T-helper 17 cell (primary cell): ENCODE measurements around the gene EIF4A2. TPM values are rescaled to one million over a fixed set of nuclear protein-coding genes. Genes with fewer than 3 reads are reported as not detected.

Source experiments
- ATAC-seq: fragments of 150-1000 bp; cut with Tn5 transposase; 2 replicates; pipeline ENCODE4 v1.10.0; 2021; ENCODE audit warnings: mild to moderate bottlenecking, moderate library complexity
- DNase-seq, 3 donors: peaks; one replicate each; pipeline versions ENCODE4 v3.0.0 to v3.0.0-alpha.2; 2020 to 2021
- H3K9me3 ChIP-seq: one replicate; pipeline ENCODE4 v1.7.0; 2013; ENCODE audit warnings: low read length, mild to moderate bottlenecking; ENCODE audit not compliant: control insufficient read depth, poor library complexity, severe bottlenecking
- H3K27ac Mint-ChIP-seq: one replicate; pipeline ENCODE4 v1.8.0; 2022; ENCODE audit warnings: mild to moderate bottlenecking, moderate library complexity, mixed read lengths
- H3K27me3 Mint-ChIP-seq: one replicate; pipeline ENCODE4 v1.8.0; 2022; ENCODE audit warnings: mixed read lengths
- H3K36me3 Mint-ChIP-seq: one replicate; pipeline ENCODE4 v1.8.0; 2022; ENCODE audit warnings: low read depth, mixed read lengths
- H3K4me1 Mint-ChIP-seq: one replicate; pipeline ENCODE4 v1.8.0; 2022; ENCODE audit warnings: mild to moderate bottlenecking, mixed read lengths
- H3K4me3 Mint-ChIP-seq: one replicate; pipeline ENCODE4 v1.8.0; 2022; ENCODE audit warnings: mild to moderate bottlenecking, moderate library complexity, mixed read lengths
- total RNA-seq, 4 donors: library from RNA in 2 of 4; stranded (reverse) in 2 of 4; gene quantifications; one replicate each; pipeline ENCODE4 v1.2.3 and lab custom pipeline; 2022 to 2026

The EIF4A2 gene
- total RNA-seq, 2 donors from 2014 or later = 874 to 882 TPM

DNA sequence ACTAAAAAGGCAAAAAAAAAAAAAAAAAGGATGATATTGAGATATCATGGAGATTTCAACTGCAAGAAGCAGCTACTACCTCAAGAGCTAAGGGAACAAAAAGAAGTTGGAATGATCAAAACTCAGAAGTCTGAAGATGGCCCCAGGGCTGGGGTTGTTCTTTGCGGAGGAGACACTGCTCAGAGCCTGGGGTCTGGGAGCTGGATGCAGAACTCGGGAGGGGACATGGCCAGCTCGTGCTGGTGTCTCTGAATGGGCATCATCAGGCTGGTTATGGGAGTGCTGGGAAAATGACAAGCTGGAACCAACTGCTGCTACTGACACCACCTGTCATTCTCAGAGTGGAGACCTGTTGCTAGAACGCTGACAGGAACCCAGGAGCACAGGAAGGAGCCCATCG lies 45.0 kb downstream of the EIF4A2 start:
- Mint-ChIP-seq H3K27ac (no peak overlapping the region), H3K4me1 (peaks cover 18% of the 10 kb centered on the region), H3K27me3 (peaks cover 51% of the 10 kb centered on the region), H3K36me3 (no peaks in the 10 kb centered on the region), H3K4me3 (no peak overlapping the region)
- ATAC-seq (no peak), DNase-seq (no peak)
- H3K9me3 ChIP-seq = no peaks in the 10 kb centered on the region

DNA sequence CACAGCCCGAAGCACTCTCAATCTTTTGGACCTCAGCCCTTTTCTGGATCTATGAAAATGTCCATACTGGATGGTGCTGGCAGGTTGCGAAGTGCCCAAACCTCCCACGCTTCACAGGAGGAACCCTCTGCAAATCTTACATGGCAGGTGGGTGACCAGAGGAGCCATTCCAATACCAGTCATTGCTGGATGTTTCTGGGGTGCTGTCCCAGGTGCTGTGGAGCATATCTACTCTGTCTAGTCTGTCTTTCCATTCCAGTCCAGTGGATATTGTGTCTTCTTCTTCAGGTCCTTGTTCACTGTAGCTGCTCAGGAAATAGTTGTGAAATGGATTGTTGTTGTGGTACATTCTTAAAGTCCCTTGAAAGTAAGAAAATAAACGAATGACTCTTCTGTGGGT lies 48.4 kb downstream of the EIF4A2 start:
- H3K4me3 Mint-ChIP-seq = no peak overlapping the region
- no peaks in the 10 kb centered on the region for H3K36me3 Mint-ChIP-seq
- DNase-seq (no peak), ATAC-seq (no peak)
- no peak overlapping the region for H3K27ac Mint-ChIP-seq
- H3K27me3 Mint-ChIP-seq = peaks cover 34% of the 10 kb centered on the region
- H3K9me3 ChIP-seq = no peaks in the 10 kb centered on the region
- H3K4me1 Mint-ChIP-seq = peaks cover 4% of the 10 kb centered on the region

DNA sequence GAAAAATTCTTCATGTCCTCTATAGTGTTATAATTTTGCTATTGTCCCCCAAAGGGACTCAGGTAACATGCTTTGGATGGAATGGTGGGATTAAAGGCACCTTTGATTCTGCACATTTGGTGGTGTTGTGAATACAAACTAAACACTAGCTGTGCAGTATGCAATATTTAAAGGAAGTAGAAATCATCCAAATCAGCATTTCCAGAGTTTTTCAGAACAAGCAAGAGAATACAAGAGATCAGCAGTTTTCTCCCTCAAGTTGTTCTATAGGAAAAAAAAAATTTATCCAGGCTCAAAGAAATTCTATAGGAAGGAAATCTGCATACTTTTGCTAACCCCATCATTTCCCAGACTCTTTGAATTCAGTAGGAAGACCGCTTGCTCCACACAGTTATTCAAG lies 48.9 kb downstream of the EIF4A2 start:
- Mint-ChIP-seq H3K4me1 (peaks cover 4% of the 10 kb centered on the region), H3K4me3 (no peak overlapping the region), H3K27ac (no peak overlapping the region), H3K27me3 (peaks cover 34% of the 10 kb centered on the region), H3K36me3 (no peaks in the 10 kb centered on the region)
- no peak for DNase-seq
- no peaks in the 10 kb centered on the region for H3K9me3 ChIP-seq
- no peak for ATAC-seq

Other genes starting within 250 kb of the EIF4A2 start
- gene CRYGS, start 239.2 kb upstream of the EIF4A2 start, total RNA-seq = 1 to 10 TPM; 2.7 to 4.3 TPM
- 10 to 100 TPM; 12.9 to 14.2 TPM for gene TBCCD1, start 216.2 kb upstream of the EIF4A2 start, total RNA-seq
- gene DNAJB11, start 212.9 kb upstream of the EIF4A2 start, total RNA-seq = 100 to 1,000 TPM in 1 of 2 donors, 10 to 100 TPM in 1; 83.4 to 101 TPM
- not detected for gene AHSG, start 170.5 kb upstream of the EIF4A2 start, total RNA-seq
- gene FETUB, start 143.2 kb upstream of the EIF4A2 start, total RNA-seq = not detected
- not detected for gene HRG, start 117.6 kb upstream of the EIF4A2 start, total RNA-seq
- not detected for gene KNG1, start 66.2 kb upstream of the EIF4A2 start, total RNA-seq
- gene RFC4, start 22.9 kb downstream of the EIF4A2 start, total RNA-seq = 10 to 100 TPM; 11.6 to 14.5 TPM
- gene ADIPOQ, start 59.1 kb downstream of the EIF4A2 start, total RNA-seq = not detected
- 100 to 1,000 TPM; 109 to 134 TPM for gene ST6GAL1, start 146.9 kb downstream of the EIF4A2 start, total RNA-seq